Measurements from ENCODE around the gene MFSD12. TPM values are rescaled to one million over a fixed set of nuclear protein-coding genes. Genes with fewer than 3 reads are reported as not detected.

MFSD12 gene
- total RNA-seq, 1 experiment from 2014 or later: 48.2 TPM

DNA sequence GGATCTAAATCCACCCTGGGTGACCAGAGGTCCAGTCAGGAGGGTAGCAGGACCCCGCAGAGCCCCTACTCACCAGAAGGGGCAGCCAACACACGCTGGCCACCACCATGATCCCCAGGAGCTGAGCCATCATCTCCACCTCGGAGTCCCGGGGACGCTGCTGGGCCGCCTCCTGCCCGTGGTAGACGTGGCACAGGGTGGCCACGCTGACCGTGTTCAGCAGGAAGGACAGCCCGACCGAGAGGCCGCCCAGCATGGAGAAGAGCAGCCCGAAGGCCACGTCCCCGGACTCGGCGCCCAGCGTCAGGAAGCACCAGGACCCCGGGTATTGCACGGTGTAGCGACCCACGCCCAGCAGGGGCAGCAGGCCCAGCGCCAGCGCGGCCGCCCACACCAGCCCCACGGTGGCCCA is 42.4 kb upstream of the MFSD12 start:
- TF ChIP-seq, protein P1, sequence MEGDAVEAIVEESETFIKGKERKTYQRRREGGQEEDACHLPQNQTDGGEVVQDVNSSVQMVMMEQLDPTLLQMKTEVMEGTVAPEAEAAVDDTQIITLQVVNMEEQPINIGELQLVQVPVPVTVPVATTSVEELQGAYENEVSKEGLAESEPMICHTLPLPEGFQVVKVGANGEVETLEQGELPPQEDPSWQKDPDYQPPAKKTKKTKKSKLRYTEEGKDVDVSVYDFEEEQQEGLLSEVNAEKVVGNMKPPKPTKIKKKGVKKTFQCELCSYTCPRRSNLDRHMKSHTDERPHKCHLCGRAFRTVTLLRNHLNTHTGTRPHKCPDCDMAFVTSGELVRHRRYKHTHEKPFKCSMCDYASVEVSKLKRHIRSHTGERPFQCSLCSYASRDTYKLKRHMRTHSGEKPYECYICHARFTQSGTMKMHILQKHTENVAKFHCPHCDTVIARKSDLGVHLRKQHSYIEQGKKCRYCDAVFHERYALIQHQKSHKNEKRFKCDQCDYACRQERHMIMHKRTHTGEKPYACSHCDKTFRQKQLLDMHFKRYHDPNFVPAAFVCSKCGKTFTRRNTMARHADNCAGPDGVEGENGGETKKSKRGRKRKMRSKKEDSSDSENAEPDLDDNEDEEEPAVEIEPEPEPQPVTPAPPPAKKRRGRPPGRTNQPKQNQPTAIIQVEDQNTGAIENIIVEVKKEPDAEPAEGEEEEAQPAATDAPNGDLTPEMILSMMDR (conservative IDR thresholded peaks at IDR 0.05; ENCODE audit: low read depth, low read length): no peak
- ChIA-PET CTCF (no interaction called here), POLR2A (ENCODE audit: low non-redundant PET) (no interaction called here)
- intact Hi-C loops (cut with micrococcal nuclease; ENCODE audit: unreplicated experiment): no loop called here
- H3K4me3 ChIP-seq (ENCODE audit: low read depth, low read length, poor library complexity, severe bottlenecking): no peak overlapping the region
- no peaks in the 10 kb centered on the region for H3K27me3 ChIP-seq (replicated peaks; ENCODE audit: insufficient read depth, low read depth, low read length, poor library complexity)
- H3K9me3 ChIP-seq (ENCODE audit: low read depth, low read length, poor library complexity, severe bottlenecking): no peaks in the 10 kb centered on the region
- peaks cover 1% of the 10 kb centered on the region for H3K4me1 ChIP-seq (ENCODE audit: insufficient read depth, low read length, poor library complexity, severe bottlenecking)
- H3K27ac ChIP-seq (ENCODE audit: low read depth, low read length, poor library complexity, severe bottlenecking): no peak overlapping the region
- no peaks in the 10 kb centered on the region for H3K36me3 ChIP-seq (ENCODE audit: insufficient read depth, low read length, poor library complexity, severe bottlenecking)
- BruUV-seq (replicated peaks): no TSS peak
- no peak for DNase-seq (ENCODE audit: low spot score)

DNA sequence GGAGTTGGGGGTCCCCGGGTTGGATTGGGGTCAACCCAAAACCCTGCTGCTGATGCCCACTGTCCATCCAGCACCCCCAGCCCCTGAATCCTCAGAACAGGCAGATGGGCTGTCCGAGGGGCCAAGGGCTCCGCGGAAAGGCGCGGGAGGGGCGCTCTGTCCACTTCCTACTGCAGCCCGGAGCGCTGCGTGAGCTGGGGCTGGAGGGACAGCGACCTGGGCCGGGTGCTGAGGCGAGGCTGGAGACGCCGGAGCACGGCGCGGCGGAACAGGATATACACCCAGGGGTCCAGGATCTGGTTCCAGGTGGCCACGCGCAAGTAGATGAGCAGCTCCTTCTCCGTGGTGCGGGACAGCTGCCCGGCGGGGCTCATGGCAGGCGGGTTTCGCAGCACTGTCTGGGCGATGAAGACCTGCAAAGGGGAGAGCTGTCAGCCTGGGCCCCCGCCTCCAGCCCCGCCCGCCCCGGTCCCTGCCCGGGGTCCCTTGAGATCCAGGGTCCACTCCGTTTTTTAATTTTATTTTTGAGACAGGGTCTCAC is 38.2 kb upstream of the MFSD12 start:
- Histone ChIP-seq H3K4me1 (ENCODE audit: insufficient read depth, low read length, poor library complexity, severe bottlenecking) (no peaks in the 10 kb centered on the region), H3K27me3 (replicated peaks; ENCODE audit: insufficient read depth, low read depth, low read length, poor library complexity) (no peaks in the 10 kb centered on the region), H3K36me3 (ENCODE audit: insufficient read depth, low read length, poor library complexity, severe bottlenecking) (no peaks in the 10 kb centered on the region), H3K9me3 (ENCODE audit: low read depth, low read length, poor library complexity, severe bottlenecking) (peaks cover 6% of the 10 kb centered on the region), H3K27ac (ENCODE audit: low read depth, low read length, poor library complexity, severe bottlenecking) (no peak overlapping the region), H3K4me3 (ENCODE audit: low read depth, low read length, poor library complexity, severe bottlenecking) (no peak overlapping the region)
- intact Hi-C loops (cut with micrococcal nuclease; ENCODE audit: unreplicated experiment): no loop called here
- no TSS peak for BruUV-seq (replicated peaks)
- TF ChIP-seq EZH2 (IDR thresholded peaks at IDR 0.05; ENCODE audit: borderline replicate concordance, low read depth, low read length, poor library complexity, severe bottlenecking): no peak
- TF ChIP-seq, protein P1 (conservative IDR thresholded peaks at IDR 0.05; ENCODE audit: low read depth, low read length): no peak
- ChIA-PET POLR2A (ENCODE audit: low non-redundant PET) (no interaction called here), CTCF (no interaction called here)
- DNase-seq (ENCODE audit: low spot score): no peak

DNA sequence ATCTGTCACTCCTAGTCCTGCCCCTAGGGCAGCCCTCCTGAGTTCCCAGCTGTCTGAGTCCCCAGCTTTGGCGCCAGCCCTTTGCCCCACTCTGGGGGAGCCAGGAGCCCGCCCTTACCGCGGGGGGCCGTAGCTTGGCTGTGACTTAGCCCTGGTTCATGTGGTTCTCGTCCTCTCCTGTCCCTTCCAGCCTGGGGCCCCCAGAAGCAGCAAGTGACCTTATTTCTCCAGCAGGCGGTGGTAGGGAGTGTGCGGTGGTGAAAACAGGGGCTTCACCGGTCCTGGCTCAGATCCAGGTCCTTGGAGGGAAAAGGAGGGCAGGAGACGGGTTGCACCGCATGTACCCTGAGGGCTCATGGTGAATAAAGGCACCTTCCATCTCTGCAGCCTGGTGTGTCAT is 35.8 kb upstream of the MFSD12 start:
- no peak for DNase-seq (ENCODE audit: low spot score)
- POLR2A ChIA-PET (ENCODE audit: low non-redundant PET): no interaction called here

More for the DNA sequence above, 35.8 kb upstream of the MFSD12 start:
- no peaks in the 10 kb centered on the region for H3K36me3 ChIP-seq (ENCODE audit: insufficient read depth, low read length, poor library complexity, severe bottlenecking)
- H3K27ac ChIP-seq (ENCODE audit: low read depth, low read length, poor library complexity, severe bottlenecking): no peak overlapping the region
- peaks cover 6% of the 10 kb centered on the region for H3K9me3 ChIP-seq (ENCODE audit: low read depth, low read length, poor library complexity, severe bottlenecking)
- no TSS peak for BruUV-seq (replicated peaks)
- no peak overlapping the region for H3K4me3 ChIP-seq (ENCODE audit: low read depth, low read length, poor library complexity, severe bottlenecking)
- H3K27me3 ChIP-seq (replicated peaks; ENCODE audit: insufficient read depth, low read depth, low read length, poor library complexity): no peaks in the 10 kb centered on the region
- intact Hi-C loops (cut with micrococcal nuclease; ENCODE audit: unreplicated experiment): no loop called here
- CTCF ChIA-PET: no interaction called here
- no peaks in the 10 kb centered on the region for H3K4me1 ChIP-seq (ENCODE audit: insufficient read depth, low read length, poor library complexity, severe bottlenecking)
- TF ChIP-seq EZH2 (IDR thresholded peaks at IDR 0.05; ENCODE audit: borderline replicate concordance, low read depth, low read length, poor library complexity, severe bottlenecking): no peak
- TF ChIP-seq, protein P1 (conservative IDR thresholded peaks at IDR 0.05; ENCODE audit: low read depth, low read length): no peak

All from A673 (cell line).